AG04450 (cell line): ENCODE data around the gene TBC1D20. TPM values are rescaled to one million over a fixed set of nuclear protein-coding genes. Genes with fewer than 3 reads are reported as not detected.

Source experiments
- CTCF ChIA-PET: fragments of 300-600, 350-600 bp; formaldehyde crosslinking; extraction: SDS; loops from one replicate; lab custom pipeline; 2022; ENCODE audit warnings: antibody characterized with exemption, inconsistent platforms; lab: Charles Lee
- POLR2A ChIA-PET: fragments of 350-600 bp; formaldehyde crosslinking; extraction: SDS; loops from one replicate; lab custom pipeline; 2021; ENCODE audit warnings: antibody characterized with exemption, inconsistent platforms; lab: Yijun Ruan, JAX
- DNase-seq: peaks from one replicate; pipeline ENCODE4 v3.0.0-alpha.2; 2011; ENCODE audit warnings: low read depth, low spot score
- H3K27ac ChIP-seq: one replicate; pipeline ENCODE4 v1.5.1; 2012; ENCODE audit warnings: low read depth, low read length, control low read depth
- H3K27me3 ChIP-seq: one replicate; pipeline ENCODE4 v1.6.0; 2012; ENCODE audit warnings: low read length; ENCODE audit not compliant: control insufficient read depth, insufficient read depth
- H3K4me3 ChIP-seq: 2 replicates; pipeline ENCODE4 v1.5.1; 2011; ENCODE audit warnings: mild to moderate bottlenecking, low read depth, low read length, control low read depth
- H3K9me3 ChIP-seq: 2 replicates; pipeline ENCODE4 v1.5.1; 2012; ENCODE audit warnings: low read length; ENCODE audit not compliant: control insufficient read depth, insufficient read depth
- CTCF ChIP-seq: IDR thresholded peaks from 2 replicates; pipeline ENCODE4 v1.5.1; 2011; ENCODE audit warnings: low read depth, low read length, control low read depth, inconsistent platforms
- polyA plus RNA-seq: library from polyadenylated mRNA; depleted of rRNA; stranded (reverse); fragments of >200 nt; gene quantifications from 2 replicates; pipeline ENCODE4 v1.2.3, GENCODE V29; 2011

TBC1D20 gene
- polyA plus RNA-seq, 1 experiment = 40.1 TPM

GRCh38 chr20:420166-420620 is 42.1 kb downstream of the TBC1D20 start:
- H3K4me3 ChIP-seq = no peak overlapping the region
- H3K27me3 ChIP-seq = no peaks in the 10 kb centered on the region
- POLR2A ChIA-PET = no interaction called here
- no peaks in the 10 kb centered on the region for H3K9me3 ChIP-seq
- CTCF ChIA-PET = no interaction called here
- no peak for DNase-seq
- H3K27ac ChIP-seq = no peak overlapping the region
- no peak for TF ChIP-seq CTCF

- Histone ChIP-seq H3K27ac (no peak overlapping the region), H3K9me3 (no peaks in the 10 kb centered on the region), H3K4me3 (no peak overlapping the region), H3K27me3 (no peaks in the 10 kb centered on the region)
- no peak for DNase-seq
- POLR2A ChIA-PET = no interaction called here
- CTCF ChIA-PET = no interaction called here
- TF ChIP-seq CTCF = no peak
Measured at GRCh38 chr20:419556-420165, 42.7 kb downstream of the TBC1D20 start.

DNA sequence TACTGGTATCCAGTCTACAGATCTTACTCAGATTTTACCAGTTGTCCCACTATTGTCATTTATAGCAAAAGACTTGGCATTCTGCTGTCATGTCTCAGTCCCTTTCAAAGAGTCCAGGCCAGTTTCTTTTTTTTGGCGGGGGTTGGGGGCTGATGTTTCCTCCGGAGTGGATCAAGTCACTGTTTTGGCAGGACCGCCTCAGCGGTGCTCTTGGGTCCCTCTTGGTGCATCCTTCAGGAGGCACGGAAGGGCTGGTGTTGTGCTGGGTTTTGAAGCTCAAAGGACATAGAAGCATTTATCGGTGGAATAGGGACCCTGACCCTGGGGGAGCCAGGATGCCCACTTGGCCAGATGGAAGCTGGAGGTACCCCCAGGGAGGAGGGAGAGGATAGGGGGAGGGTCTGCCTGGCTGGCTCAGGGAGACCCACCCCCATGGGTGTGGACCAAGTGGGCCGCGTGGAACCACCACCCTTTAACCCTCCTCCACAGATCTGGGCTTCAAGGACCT is 43.4 kb downstream of the TBC1D20 start:
- no peak for TF ChIP-seq CTCF
- H3K9me3 ChIP-seq = no peaks in the 10 kb centered on the region
- DNase-seq = no peak
- H3K27ac ChIP-seq = no peak overlapping the region
- H3K4me3 ChIP-seq = no peak overlapping the region
- ChIA-PET POLR2A (no interaction called here), CTCF (no interaction called here)
- no peaks in the 10 kb centered on the region for H3K27me3 ChIP-seq

DNA sequence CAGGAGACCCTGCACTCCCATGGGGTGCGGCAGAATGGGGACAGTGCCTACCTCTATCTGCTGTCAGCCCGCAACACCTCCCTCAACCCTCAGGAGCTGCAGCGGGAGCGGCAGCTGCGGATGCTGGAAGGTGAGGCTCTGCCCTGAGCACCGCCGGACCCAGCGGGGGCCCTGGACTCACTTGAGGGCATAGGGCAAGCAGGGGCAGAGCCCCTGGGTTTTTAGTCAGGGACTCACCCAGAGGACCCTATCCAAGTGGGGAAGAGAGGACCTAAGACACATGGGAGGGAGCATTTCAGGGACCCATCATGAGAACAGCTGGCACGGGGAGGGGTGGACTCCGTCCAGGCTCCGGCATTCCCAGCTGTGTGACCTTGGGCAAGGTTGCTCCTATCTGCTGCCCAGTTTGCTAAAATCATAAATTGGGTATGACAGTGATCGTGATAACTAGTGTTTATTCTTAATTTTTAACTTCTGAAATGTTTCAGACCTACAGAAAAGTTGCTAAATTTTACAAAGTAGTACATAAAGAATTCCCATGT is 44.5 kb downstream of the TBC1D20 start:
- CTCF ChIA-PET = no interaction called here
- Histone ChIP-seq H3K27ac (no peak overlapping the region), H3K27me3 (no peaks in the 10 kb centered on the region), H3K9me3 (no peaks in the 10 kb centered on the region), H3K4me3 (no peak overlapping the region)
- no peak for TF ChIP-seq CTCF
- POLR2A ChIA-PET = no interaction called here
- no peak for DNase-seq
